ENCODE data around the gene PIANP.
"Not testable (repeated sequence)": the region's sequence is repeated elsewhere in the genome, so short reads cannot be mapped to it uniquely, and the experiment has no call there.

The PIANP gene, protein sequence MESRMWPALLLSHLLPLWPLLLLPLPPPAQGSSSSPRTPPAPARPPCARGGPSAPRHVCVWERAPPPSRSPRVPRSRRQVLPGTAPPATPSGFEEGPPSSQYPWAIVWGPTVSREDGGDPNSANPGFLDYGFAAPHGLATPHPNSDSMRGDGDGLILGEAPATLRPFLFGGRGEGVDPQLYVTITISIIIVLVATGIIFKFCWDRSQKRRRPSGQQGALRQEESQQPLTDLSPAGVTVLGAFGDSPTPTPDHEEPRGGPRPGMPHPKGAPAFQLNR

DNA sequence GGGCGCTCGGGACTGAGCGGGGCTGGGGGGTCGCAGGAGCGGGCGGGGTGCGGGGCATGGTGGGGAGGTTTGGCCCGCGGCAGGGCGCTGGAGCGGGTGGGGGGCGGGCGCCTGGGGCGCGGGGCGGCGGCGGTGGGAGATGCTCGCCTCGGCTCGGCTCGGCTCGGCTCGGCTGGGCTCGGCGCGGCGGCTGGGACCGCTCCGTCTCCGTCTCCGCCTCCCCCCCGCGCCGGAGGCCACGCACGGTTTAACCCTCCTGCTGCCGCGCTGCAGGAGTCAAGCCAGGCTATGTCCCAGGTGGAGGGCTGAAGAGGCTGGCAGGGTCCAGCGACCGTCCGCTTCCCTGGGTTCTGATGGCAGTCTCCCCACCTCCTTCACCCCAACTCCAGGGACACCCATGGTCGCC lies at the start of gene PIANP:
TSS of gene PIANP (minus strand) at position 170 of the 406 bp plus-strand sequence. CDS start 2,754 bp downstream, outside the sequence.
- DNase-seq (ENCODE audit: low spot score), result no peak

GRCh38 chr12:6748761-6749160 lies 48.1 kb upstream of the PIANP start:
- no peak for DNase-seq (ENCODE audit: low spot score)

- DNase-seq (ENCODE audit: low spot score), result no peak
Observed at GRCh38 chr12:6747216-6747615, 46.6 kb upstream of the PIANP start.

GRCh38 chr12:6745741-6746525 lies 45.3 kb upstream of the PIANP start:
- DNase-seq (ENCODE audit: low spot score), result no peak

- not testable (repeated sequence) for DNase-seq (ENCODE audit: low spot score)
Observed at GRCh38 chr12:6743300-6743699, 42.7 kb upstream of the PIANP start.

DNA sequence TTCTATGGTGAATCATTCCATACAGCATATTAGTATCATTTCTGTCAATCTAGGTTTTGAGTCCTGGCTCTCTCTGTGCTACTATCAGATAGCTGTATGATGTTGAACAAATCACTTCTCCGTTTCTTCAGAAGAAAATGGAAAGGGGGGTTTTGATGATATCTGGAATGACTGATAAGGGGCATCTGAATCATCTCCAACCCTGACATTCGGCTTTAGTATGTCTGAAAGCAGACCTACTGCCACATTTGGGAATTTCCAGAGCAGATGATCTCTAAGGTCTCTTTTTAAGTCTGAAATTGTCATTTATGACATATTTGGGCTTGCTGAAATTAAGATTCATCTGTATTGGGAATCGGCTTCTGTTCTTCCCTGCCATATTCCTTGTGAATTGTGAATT lies 42.2 kb upstream of the PIANP start:
- DNase-seq (ENCODE audit: low spot score), result no peak

- not testable (repeated sequence) for DNase-seq (ENCODE audit: low spot score)
Observed at GRCh38 chr12:6742080-6742479, 41.5 kb upstream of the PIANP start.

GRCh38 chr12:6736754-6737153 lies 36.1 kb upstream of the PIANP start:
- DNase-seq (ENCODE audit: low spot score), result no peak

DNA sequence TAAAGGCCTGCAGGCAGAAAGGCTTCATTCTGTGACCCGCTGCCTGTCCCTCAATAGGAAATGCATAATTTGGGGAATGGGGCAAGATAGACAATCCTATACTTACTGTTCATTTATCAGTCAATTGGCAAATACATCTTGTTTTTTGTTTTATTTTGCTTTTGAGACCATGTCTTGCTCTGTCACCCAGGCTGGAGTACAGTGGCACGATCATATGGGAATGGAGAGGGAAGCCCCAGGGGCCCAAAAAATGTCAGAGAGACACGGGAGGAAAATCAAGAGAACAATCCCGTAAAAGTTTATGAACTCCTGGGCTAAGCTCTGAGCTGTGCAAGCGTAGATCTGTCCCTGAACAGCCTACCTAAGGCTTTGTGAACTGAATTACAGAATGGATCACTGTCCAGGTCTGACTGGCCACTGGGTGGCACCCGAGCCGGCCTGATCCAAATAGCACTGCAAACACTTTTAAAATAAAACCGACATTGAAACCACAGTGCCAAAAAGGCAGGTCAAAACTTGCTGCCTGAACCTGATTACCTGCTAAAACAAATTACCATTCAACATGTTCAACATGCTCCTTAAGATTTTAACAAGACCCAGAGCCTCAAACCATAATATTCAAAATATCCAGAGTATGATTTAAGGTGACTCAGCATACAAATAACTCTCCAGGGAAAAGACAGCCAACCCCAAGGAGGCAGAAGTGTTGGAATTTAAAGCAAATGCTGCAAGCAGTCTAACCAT lies 35.0 kb upstream of the PIANP start:
- peak; percentile 24 for DNase-seq (ENCODE audit: low spot score)

GRCh38 chr12:6734506-6735387 lies 34.1 kb upstream of the PIANP start:
- DNase-seq (ENCODE audit: low spot score), result no peak

- DNase-seq (ENCODE audit: low spot score), result no peak
Observed at GRCh38 chr12:6730169-6730568, 29.6 kb upstream of the PIANP start.

- no peak for DNase-seq (ENCODE audit: low spot score)
Observed at GRCh38 chr12:6729186-6729585, 28.6 kb upstream of the PIANP start.

GRCh38 chr12:6725350-6725749 lies 24.7 kb upstream of the PIANP start:
- no peak for DNase-seq (ENCODE audit: low spot score)

- peak; percentile 37 for DNase-seq (ENCODE audit: low spot score)
Observed at GRCh38 chr12:6724409-6724797, 23.8 kb upstream of the PIANP start.

DNA sequence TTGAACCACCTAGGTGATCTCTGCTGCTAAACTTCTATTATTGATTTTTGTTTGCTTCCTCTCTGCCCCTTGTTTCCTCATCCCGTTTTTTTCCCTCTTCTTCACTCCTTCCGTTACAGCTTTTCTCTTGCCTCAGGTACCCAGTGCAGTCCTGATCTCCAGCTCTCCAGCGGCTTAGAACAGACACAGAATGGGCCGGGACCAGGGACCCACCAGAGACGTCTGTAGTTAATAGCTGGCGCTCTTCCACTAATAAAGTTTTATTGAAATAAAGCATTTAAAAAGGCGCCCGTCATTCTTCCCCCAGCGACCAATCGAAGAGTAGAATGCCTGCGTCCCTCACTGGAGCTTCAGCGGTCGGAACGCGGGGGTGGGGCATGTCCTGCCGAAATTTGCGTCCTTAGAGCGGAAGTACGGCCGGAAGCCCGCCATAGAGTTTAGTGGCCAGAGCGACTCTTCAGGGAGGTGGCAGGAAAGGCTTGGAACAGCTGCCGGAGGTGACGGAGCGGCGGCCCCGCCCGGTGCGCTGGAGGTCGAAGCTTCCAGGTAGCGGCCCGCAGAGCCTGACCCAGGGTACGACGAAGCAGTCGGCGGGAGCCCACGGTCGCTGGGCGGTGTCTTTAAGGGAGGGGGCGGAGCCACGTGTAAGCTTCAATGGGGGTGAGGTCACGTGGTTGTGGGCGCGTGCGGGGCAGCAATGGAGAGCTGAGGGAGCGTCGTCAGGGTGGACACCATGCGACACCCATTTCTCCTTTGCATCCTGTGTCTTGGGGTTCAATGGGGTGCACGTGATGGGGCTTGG lies 23.2 kb upstream of the PIANP start, which contains the start of gene COPS7A:
TSS of gene COPS7A (plus strand) at position 440 of the 802 bp plus-strand sequence. CDS start 611 bp downstream, outside the sequence.
- peak; percentile 99 for DNase-seq (ENCODE audit: low spot score)

- no peak for DNase-seq (ENCODE audit: low spot score)
Observed at GRCh38 chr12:6722863-6723262, 22.2 kb upstream of the PIANP start.

GRCh38 chr12:6716874-6717437 lies 16.3 kb upstream of the PIANP start:
- no peak for DNase-seq (ENCODE audit: low spot score)

GRCh38 chr12:6716031-6716873 lies 15.6 kb upstream of the PIANP start:
- DNase-seq (ENCODE audit: low spot score), result not testable (repeated sequence)

GRCh38 chr12:6708960-6709394 lies 8.4 kb upstream of the PIANP start:
- no peak for DNase-seq (ENCODE audit: low spot score)
